ENCODE data around the gene ERC2.

ERC2 gene

GRCh38 chr3:55658270-55658669 lies 810.0 kb downstream of the ERC2 start:
- ATAC-seq: no peak

- ATAC-seq: no peak
These were observed 812.7 kb downstream of the ERC2 start for GRCh38 chr3:55655544-55655943.

- ATAC-seq: no peak
These were observed 814.0 kb downstream of the ERC2 start for GRCh38 chr3:55654123-55654760.

GRCh38 chr3:55651011-55651410 lies 817.3 kb downstream of the ERC2 start:
- no peak for ATAC-seq

GRCh38 chr3:55650011-55650410 lies 818.3 kb downstream of the ERC2 start:
- no peak for ATAC-seq

- no peak for ATAC-seq
These were observed 818.7 kb downstream of the ERC2 start for GRCh38 chr3:55649554-55649953.

GRCh38 chr3:55648591-55649318 lies 819.5 kb downstream of the ERC2 start:
- no peak for ATAC-seq

- no peak for ATAC-seq
These were observed 820.6 kb downstream of the ERC2 start for GRCh38 chr3:55647670-55648069.

GRCh38 chr3:55647063-55647462 lies 821.2 kb downstream of the ERC2 start:
- ATAC-seq: no peak

- ATAC-seq: no peak
These were observed 822.1 kb downstream of the ERC2 start for GRCh38 chr3:55646121-55646520.

GRCh38 chr3:55645422-55645821 lies 822.8 kb downstream of the ERC2 start:
- no peak for ATAC-seq

GRCh38 chr3:55643283-55643682 lies 825.0 kb downstream of the ERC2 start:
- no peak for ATAC-seq

- no peak for ATAC-seq
These were observed 826.3 kb downstream of the ERC2 start for GRCh38 chr3:55641964-55642363.

- no peak for ATAC-seq
These were observed 828.1 kb downstream of the ERC2 start for GRCh38 chr3:55639896-55640765.

GRCh38 chr3:55639143-55639542 lies 829.1 kb downstream of the ERC2 start:
- no peak for ATAC-seq

- ATAC-seq: no peak
These were observed 830.2 kb downstream of the ERC2 start for GRCh38 chr3:55637906-55638638.

- ATAC-seq: no peak
These were observed 831.7 kb downstream of the ERC2 start for GRCh38 chr3:55636300-55637195.

GRCh38 chr3:55634345-55634744 lies 833.9 kb downstream of the ERC2 start:
- no peak for ATAC-seq

GRCh38 chr3:55633333-55633732 lies 834.9 kb downstream of the ERC2 start:
- ATAC-seq: no peak

- ATAC-seq: no peak
These were observed 836.4 kb downstream of the ERC2 start for GRCh38 chr3:55631766-55632331.

GRCh38 chr3:55630921-55631299 lies 837.4 kb downstream of the ERC2 start:
- ATAC-seq: no peak
